GM19468 (cell line): ENCODE measurements around the gene ABCA4.

Experiments used
- ATAC-seq: cut with Tn5 transposase; IDR thresholded peaks from one replicate; pipeline ENCODE4 v1.9.1; 2021; ENCODE audit warnings: mild to moderate bottlenecking, moderate library complexity, moderate number of reproducible peaks; ENCODE audit not compliant: unreplicated experiment; ENCODE audit errors: extremely low read depth

The ABCA4 gene

DNA sequence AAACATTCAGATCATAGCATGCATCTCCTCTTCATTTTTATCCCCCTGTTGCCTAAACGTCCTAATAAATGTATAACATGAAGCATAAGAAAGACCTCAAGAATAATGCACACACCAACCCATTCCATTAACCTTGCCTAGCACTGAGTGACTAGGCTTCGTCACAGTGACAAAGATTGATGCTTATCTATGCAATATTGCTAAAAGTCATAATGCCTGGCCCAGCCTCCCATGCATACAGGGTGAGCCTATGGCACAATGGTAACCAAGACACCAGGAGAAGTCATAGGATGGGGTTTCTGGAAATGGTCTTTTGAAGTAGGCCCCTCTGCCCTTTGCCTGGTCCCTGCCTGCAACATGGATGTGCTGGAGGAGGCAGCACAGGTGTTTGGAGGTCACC is 33.8 kb downstream of the ABCA4 start:
- ATAC-seq, result no peak

DNA sequence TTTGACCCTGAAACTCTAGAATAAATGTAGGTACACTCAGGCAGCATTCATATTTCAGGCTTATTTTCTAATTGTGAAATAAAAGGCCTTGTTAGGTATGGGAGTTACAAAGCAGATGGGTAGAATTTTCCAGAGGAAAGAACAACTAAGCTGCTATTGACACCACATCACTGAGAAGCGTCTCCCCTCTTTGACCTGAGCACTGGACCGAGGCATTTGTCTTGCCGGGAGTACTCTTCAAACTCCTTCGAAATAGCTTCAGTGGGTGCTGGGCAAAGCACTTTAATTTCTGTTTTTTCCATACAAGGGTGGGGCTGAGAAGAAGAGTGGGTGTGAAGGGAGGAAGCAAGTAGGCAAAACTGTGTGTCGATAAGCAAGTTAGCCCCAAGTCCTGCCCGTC is 36.4 kb downstream of the ABCA4 start:
- no peak for ATAC-seq

DNA sequence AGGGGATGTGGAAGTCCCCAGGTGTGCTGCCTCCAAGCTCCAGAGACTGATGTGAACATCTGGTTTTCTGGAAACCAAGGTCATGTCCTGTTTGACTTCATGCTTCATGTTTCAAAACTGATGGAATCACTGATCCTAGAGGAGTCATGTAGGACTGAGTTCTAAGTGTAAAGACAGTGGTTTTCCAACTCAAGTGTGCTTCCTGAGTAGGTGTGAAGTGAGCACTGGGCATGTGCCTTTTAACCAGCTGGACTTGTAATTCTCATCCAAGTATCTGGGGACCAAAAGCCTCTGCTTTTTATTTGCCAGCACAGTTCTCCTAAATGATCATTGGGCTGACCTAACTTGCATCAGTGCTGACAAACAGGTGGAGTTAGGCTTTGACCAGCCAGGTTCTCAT is 36.9 kb downstream of the ABCA4 start:
- no peak for ATAC-seq

DNA sequence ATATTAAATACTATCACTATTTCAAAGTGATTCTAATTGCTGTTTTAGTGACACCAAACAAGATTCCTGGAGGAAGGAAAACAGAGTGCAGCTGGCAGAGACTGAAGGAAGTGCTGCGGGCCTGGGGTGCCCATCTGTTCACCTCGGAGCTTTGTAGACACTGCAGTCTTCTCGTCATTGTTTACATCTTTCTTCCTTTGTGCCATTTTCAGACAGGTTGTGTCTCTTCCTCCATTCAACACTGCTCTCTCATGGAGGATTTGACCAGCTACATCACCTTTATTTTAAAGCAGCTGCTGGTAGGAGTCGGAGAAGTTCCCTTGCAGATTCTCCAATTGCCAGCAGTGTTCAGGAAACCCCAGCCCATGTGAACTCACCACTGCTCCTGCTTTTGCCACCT is 37.3 kb downstream of the ABCA4 start:
- no peak for ATAC-seq

DNA sequence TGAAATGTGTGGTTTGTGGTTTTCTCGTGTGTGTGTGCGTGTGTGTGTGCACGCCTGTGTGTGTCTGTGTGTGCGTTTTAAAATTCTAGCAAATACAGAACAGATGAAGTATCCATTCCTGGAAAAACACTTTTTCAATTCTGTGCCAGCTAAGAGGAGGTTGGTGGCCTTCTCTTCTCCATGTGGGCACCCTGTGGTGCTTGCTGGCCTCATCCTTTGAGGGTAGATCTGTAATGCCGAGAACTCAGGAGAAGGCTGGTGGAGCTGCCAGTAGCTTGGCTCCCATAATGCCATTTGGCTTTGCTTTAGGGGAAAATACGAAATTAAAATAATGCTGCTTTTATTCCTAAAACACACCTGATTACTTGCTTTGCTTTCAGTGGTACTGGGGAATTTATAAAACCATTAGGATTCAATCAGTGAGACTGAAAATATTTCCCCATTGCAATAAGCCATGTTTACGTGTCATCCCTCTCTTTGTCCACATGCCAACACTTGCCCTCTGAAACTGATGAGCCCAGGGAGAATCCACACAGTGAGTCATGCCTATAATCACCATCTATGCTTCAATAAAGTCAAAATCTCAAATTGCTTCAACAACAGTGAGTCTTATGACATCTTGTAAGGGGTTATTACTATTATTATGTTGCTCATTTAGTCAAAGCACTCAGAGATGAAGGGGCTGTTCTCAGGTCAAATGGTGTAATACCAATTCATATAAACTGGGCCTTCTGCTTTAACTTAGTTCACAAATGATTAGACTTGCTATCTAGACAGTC is 39.2 kb downstream of the ABCA4 start:
- ATAC-seq, result no peak

DNA sequence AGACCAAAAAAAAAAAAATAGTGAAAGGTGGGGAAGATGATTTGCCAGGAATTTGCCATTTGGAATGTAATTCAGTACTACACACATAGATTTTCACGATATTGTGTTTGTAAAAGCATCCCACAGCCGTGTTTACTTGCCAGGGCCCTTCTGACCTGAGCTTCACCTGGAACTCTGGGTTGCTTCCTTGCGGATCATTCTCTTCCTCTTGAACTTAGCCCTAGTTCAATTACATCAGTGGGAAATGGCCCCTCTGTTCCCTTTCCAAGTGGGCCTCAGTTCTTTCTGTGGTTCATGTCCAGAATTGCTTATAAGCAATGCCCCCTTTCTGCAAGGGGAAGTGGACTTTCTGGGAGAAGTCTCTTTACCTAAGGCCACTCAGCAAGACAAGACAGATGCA is 41.0 kb downstream of the ABCA4 start:
- no peak for ATAC-seq

DNA sequence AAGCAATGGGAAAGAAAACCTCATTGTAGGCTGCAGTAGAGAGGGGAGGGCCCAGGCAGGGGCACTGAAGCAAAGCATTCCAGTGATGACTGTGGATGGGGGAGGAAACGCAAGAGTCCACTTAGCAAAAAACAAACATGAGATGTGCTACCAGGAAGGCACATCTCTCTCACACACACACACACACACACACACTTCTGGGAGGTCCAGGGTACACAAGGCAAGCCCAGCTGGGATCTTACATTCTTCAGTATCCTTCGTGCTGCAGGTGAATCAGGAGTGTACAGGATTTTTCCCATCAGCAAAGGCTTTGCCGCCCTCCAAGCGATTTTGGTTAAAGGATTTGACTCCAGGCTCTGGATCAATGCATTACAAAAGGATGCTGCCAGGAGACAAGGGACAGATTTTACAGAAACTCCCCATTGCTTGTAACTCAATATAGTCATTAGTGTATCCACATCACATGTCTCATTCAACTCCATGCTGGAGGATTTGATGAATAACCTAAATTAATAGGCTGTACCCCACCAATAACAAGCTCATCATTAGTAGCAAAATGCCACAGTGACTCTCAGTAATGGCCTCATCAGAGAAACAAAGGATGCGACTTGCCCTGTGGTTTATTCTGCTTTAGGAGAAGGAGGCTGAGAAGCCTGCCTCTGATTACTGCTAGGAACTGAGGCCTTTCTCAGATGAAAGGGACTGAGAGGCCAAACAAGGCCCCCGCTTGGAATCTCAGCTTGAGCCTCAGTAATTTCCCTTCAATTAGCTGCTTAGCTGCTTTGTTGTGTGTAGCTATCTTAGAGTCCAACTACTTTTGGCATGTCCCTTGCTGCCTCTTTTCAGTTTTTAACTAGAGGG is 41.6 kb downstream of the ABCA4 start:
- ATAC-seq, result no peak

DNA sequence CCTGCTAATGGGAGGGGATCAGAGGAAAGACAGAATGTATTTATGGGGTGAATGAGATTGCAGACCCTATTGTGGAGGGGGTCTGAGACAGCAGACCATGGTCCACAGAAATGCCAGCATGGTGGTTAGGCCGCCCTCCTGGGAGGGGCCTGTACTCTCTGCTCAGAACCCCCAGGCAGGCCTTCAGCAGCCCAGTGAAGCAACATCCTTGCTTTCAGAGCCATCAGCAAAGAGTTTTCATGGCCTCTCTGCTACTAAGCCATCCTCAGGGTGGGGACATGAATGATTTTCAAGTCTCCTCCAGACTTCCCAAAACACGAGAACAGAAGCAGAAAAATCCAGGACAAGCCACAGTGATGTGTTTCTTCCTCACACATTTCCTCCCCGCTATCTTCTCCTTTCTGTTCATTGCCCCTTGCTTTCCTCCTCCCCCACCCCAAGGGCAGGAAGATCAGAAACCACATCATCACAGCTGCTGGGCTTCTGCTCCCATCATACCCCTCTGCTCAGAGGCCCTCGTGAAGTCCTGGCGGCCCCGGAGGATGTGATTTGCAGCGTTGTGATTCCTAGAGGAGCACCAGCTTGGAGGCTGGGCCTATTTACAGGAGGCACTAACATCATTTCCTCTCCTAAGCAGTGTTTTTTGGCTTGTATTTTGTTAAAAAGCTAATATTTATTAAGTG is 48.0 kb downstream of the ABCA4 start:
- no peak for ATAC-seq

DNA sequence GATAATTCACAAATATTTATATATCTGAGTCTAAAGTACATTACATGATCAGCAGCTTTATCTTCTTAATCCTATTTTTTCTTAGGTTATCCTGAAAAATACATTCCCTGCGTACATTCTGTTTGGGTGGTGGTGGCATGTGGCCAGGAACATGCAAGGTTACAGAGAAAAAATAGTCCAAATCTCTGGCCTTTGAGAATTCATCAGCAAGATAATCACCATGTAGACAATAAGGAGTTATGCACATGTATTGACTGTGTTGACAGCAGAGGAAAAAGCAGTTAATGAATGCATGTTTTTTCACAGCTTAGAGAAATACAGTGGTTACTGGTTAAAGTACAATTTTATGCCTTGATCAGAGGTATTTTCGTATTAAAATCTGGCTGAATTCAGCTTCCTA is 49.0 kb downstream of the ABCA4 start:
- ATAC-seq, result no peak

DNA sequence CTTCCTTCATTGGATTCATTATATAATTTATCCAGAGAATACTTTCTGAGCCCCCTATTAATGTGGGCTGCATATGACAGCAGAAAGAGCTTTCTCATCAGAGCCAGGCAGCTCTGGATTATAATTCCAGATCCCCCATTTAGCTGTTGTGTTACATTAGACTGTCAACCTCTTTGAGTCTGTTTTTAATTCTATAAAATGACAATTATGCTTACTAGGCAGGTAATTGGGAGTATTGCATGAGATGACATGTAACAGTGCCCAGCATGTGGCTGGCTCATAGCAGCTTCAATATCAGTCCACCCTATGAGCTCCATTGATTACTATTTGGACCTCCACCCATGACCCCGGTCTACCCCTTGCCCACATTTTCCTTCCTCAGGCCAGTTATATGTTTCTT is 49.6 kb downstream of the ABCA4 start:
- no peak for ATAC-seq

DNA sequence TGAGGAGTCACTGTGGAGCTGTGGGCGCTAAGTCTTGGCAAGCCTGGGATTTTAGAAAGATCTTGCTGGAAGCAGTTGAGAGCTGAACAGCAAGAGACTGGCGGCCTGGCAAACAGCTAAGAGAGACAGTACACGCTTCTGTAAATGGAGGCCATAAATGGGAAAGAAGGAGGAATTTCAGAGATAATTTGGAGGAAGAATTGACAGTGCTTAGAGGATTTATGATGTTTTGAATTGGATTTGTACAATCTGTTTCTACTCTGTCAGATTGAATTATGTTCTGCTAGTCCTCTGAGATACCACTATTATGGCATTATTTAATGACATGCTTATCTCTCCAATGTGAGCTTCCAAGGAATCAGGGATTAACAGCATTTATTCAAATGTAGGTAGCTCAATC is 50.1 kb downstream of the ABCA4 start:
- no peak for ATAC-seq

DNA sequence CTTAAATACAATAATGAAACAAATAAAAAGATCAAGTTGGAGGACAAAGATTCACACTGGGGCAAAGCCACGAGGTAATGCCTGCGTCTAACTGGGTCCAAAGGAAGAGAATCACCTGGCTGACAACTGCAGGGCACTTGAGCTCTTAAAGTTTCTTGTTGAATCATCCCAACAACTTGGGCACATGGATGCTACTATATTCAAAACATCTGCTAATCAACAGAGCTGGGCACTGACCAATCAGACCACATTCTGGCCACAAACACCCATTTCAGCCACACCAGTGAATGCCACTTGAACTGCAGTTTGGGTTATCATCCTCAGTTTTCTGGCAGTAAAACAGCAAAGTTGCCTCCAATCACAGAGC is 51.0 kb downstream of the ABCA4 start:
- no peak for ATAC-seq

DNA sequence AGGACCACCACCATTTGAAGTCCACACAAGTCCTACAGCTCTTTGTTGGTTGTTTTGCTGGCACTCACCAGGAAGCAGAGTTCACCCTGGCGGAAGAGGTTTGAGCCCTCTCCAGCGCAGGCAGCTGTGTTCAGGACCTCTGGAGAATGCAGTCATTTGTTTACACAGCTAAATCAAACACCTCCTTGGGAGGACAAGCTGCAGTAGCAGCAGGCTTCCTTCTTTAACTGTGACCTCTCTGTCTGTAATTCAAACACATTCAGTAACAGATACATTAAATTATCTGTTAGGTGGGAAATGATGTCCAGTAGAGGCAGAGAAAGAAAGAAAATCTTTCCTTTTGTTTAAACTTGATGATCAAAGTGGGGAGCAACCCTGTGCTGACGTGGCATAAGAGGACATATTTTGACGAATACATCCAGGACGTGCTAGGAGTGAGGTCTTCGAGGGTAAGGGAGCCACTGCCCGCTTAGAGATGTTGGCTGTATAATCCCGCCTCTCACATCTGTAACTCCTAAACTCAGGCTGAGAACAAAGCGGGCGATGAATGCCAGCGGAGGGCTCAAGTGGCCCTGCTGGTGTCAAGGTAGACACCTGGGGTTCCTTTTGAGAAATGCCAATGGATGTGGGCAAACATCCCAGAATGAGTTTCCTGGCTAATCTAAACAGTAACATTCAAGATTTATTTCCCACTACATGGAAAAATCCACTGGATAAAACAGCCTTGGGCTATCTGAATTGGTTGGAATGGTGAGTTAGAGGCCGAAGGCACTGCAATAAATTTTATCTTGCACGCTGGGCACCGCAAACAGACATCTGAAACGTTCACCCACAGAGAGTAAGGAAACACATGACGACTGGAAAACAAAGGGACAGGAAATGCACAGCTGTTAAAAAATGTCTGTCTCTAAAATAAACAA is 51.7 kb downstream of the ABCA4 start:
- ATAC-seq, result no peak

DNA sequence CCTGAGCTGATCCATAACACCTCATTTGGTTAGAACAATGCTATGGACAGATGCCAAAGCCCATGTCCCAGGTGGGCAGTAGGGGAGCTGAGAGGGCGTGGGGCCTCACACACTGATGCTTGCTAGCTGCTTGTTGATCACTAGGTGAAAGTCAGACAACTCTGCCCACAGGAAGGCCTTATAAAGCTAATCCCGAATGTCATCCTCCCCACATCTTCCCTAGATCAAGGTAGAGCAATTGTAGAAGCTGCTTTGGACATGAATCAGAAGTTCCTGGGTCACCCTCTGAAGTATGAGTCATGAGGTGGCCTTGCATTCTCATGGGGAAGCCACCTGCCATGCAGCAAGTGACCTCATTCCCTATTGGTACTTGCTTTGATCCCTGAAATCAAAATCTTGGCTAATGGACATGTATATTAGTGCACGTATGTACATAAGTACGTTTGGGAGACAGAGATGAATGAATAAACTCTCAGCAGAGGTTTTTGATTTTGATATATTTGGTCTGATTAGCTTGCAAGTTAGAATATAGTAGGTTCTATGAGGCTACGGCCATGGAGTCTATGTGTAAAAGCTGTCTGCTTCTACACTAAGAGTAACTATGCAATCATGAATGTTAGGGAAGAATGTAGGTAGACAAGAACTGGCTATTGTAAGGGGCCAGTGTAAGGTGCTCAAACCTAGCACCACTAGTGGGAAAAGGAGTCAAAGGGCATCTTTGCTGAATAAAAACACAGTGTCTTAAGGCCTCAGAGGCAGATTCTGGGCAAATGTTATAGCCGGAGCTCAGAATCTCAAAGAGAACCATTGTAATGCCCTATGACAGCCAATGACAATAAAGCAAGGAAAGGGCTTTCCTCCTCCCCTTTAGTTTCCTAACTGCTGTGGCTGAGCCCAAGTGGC is 52.6 kb downstream of the ABCA4 start:
- ATAC-seq, result no peak

DNA sequence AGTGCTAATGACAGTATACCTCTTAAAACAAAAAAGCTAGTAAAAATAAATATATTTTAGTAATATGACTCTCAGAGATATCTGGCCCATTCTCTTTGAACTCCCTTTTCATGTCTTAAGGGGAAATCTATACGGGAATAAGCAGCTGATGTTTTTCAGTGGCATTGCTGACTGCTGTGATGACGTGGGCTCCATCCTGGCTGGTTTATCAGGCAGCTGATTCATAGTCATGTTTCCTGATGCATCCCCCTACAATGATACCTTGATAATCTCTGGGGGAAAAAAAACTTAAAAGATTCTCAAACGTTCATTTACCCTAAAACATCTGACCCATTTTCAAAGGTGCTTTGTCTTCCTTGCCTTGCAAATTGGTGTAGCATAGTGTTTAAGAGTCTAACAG is 53.8 kb downstream of the ABCA4 start:
- no peak for ATAC-seq

DNA sequence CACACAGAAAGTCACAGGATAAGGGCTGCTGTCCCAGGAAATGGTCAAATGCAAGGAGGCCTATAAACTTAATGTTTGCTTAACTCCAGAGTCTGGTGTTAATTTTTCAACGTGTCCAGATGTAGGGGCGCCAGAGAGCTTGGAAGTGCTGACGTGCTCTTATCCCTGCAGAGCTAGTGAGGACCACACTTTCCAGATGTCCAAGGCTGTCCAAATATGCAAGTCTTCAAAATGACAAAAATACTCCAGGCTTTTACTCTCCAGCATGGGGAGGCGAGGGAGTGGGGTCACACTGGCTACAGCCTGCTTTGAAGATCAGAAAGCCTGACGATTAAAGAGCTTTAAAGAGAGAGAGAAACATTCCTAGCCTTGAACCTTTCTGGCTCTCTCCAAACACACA is 57.6 kb downstream of the ABCA4 start:
- ATAC-seq, result no peak

DNA sequence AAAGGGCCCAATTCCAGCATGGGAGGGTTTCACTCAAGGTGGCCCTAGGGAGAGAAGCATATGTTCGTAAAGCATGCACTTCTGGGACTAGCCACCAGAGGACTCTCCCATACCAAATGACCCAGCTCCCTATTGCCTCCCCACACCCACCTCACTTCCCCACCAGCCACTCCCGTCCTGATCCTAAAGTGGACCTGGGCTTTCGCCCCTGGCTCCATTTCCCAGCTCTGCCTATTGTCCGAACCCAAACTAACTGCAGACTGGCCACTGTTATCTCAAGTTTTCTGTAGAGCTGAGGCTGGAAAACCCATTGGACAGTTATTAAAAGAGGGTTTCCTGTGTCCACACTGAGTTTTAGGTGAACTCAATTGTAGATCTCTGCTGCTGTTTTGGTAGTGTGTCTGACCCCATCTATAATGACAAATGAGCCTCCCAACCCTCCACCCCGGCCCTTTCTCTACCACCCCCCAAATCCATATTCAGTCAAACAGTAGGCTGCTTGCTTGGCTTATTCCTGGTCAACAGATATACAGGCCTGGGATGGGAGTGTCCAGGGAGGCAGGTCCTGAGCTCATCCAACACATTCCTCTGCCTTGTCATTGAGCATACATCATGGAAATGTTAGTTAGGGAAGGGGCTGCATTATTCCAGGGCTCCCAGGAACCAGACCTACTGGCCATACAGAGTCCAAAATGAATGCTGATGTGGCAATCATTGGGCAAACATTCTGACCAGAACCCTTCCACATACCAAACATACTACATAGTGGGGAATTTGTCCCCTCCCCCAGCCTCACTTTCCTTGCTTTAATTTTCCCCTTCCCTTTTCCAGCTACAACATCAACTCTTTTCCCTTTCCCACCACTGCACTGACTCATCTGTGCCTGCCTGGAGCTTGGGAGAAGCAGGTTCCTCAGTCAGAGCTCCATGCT is 59.2 kb downstream of the ABCA4 start:
- peak; percentile 65 for ATAC-seq

DNA sequence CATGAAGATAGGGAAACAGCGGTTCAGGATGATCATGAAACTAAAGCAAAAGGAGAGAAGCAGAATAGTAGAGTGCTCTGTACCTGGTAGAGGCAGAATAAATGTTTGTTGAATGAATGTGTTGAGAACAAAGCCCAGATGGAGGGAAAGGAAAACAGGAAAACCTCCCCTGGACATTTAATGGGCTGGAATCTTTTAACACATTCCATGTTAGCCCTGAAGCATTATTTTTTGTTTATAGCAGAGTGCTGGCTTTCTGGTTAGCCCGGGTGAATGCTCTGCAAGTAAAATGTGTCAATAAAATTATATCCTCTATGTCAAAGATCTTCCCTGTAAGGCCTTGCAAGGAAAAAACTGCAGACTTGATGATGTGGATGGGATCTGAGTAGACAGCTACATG is 60.2 kb downstream of the ABCA4 start:
- no peak for ATAC-seq
